Activated CD8-positive, alpha-beta memory T cell treated with anti-CD3 and anti-CD28 coated beads, Interleukin-2, amount 50 U/mL, for 1 hour (primary cell): ENCODE measurements around the gene CEACAM5.
"Not testable (repeated sequence)": the region's sequence is repeated elsewhere in the genome, so short reads cannot be mapped to it uniquely, and the experiment has no call there.

ENCODE experiments used
- DNase-seq: peaks from one replicate; pipeline ENCODE4 v3.0.0-alpha.2; 2020; ENCODE audit errors: extremely low read depth

CEACAM5 gene

GRCh38 chr19:41740415-41741243, 32.2 kb downstream of the CEACAM5 start:
- DNase-seq, result no peak

- DNase-seq, result no peak
Observed at GRCh38 chr19:41741244-41741554, 32.8 kb downstream of the CEACAM5 start.

DNA sequence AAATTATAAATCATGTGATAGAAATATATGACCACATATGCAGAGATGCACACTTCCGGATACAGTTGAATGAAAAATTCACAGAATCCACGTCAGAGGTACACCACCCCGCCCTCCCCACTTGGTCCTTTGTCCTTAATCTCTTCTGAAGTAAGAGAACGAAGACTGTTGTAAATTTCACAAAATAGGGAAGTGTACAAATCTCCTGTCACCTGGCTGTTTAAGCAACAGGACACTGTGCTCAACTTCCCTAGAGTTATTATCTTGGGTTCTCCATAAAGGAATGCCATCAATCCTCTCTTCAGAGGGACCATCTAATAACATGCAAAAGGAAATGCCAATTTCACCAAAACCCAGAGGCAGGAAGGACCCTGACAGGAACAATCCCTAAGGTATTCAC, 36.4 kb downstream of the CEACAM5 start:
- DNase-seq, result no peak

DNA sequence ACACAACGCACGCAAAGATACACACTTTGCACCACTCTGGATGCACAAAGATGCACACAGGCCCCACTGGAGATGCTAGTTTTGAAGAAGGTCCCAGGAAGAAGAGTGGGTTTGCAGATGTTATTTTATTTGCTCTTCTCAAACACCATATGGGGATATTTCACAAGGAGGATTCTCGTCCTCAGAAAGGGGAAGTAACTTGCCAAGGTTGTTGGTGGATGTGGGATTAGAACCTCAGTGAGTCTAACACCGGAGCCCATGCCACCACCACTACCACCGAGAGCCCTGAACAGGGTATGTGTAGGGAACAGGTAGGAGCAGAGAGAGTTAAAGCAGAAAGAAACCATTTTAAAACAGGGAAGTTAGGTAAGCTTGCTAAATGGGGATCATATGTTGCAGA, 37.3 kb downstream of the CEACAM5 start:
- no peak for DNase-seq

GRCh38 chr19:41746593-41747227, 38.3 kb downstream of the CEACAM5 start:
- peak; percentile 3 for DNase-seq

DNA sequence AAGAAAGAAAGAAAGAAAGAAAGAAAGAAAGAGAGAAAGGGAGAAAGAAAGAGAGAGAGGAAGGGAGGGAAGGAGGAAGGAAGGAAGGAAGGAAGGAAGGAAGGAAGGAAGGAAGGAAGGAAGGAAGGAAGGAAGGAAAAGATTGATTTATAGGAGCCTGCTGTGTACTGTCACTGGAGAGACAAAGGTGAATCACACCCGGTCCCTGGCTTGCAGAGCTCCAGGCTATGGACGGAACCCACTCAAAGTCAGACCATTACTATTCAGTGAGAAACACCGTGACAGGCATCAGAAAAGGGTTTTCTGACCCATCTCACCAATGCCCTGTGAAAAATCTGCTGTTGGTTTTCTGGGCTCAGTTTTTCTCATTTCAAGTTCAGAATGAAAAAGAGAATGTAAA, 39.6 kb downstream of the CEACAM5 start:
- DNase-seq, result no peak

GRCh38 chr19:41750248-41751134, 42.1 kb downstream of the CEACAM5 start:
- not testable (repeated sequence) for DNase-seq

GRCh38 chr19:41753159-41753558, 44.7 kb downstream of the CEACAM5 start:
- DNase-seq, result peak; percentile 45

DNA sequence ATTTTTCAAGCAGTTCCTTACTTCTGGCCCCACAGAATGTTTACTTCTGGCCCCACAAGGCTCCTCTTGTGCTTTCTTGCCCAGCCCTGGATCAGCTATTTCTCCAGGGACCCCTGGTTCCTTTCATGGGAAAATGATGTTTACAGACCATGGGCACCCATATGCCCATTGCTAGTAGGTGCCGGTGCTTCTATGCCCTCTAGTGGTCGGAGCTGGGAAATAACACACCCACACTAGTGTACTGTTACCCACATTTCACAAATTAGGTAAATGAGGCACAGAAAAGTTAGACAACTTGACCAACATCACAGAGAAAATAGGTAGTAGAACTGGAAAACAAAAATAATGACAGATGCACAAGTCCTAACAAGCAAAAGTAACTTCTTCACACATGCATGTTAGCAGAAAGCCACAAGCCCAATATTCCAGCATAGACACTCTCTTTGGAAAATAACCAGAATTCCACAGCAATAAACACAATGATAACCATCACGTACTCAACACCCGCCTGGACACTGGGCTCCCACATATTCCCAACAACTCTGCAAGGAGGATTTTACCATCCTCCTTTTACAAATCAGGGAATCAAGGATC, 45.6 kb downstream of the CEACAM5 start:
- peak; percentile 26 for DNase-seq

GRCh38 chr19:41755328-41755913, 47.0 kb downstream of the CEACAM5 start, which contains the start of gene CEACAM6:
Gene CEACAM6, plus strand, starts transcription at chr19:41755530. Its CDS starts 109 bp downstream, at chr19:41755639.
- DNase-seq, result no peak

- DNase-seq, result no peak
Observed at GRCh38 chr19:41758846-41759245, 50.4 kb downstream of the CEACAM5 start.

DNA sequence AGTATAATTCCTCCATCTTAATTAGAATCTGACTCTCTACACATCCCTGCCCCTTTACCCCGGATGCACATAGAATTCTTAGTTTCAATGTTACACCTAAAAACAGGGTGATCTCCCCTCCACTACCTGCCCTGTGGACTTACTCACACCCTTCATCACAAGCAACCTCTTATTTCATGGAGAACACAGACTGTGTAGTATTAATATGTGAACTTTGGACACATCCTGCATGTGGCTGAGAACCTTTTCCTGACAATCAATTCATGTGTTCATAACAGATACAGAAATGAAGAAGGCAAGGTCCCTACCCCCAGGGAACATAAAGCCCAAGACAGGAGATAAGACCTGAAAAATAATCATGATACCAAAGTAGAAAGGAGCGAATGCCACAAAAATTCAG, 58.7 kb downstream of the CEACAM5 start:
- no peak for DNase-seq

DNA sequence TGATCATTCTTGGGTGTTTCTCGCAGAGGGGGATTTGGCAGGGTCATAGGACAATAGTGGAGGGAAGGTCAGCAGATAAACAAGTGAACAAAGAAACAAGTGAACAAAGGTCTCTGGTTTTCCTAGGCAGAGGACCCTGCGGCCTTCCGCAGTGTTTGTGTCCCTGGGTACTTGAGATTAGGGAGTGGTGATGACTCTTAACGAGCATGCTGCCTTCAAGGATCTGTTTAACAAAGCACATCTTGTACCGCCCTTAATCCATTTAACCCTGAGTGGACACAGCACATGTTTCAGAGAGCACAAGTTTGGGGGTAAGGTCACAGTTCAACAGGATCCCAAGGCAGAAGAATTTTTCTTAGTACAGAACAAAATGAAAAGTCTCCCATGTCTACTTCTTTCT, 59.7 kb downstream of the CEACAM5 start:
- DNase-seq, result not testable (repeated sequence)

GRCh38 chr19:41769608-41770007, 61.2 kb downstream of the CEACAM5 start:
- no peak for DNase-seq

- no peak for DNase-seq
Observed at GRCh38 chr19:41771410-41771809, 63.0 kb downstream of the CEACAM5 start.

DNA sequence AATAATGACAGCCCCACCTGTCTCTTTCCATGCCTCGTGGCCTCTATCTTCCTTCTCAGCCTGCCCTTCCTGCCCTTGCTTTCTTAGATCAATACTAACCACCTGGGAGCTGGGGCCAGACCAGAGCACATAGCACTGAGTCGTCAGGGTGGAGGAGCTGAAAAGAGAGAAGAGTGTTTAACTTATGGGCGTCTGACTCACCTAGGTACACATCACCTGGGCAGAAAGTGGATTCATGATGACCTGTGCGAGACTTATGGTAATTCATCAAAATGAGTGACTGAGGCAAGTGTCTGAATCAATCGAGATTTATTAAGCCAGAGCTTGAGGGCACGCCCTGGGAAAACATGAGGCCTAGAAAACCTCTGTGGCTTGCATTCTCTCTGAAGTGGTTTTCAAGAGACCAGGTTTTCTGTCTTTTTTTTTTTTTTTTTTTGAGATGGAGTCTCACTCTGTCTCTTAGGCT, 66.1 kb downstream of the CEACAM5 start:
- no peak for DNase-seq

DNA sequence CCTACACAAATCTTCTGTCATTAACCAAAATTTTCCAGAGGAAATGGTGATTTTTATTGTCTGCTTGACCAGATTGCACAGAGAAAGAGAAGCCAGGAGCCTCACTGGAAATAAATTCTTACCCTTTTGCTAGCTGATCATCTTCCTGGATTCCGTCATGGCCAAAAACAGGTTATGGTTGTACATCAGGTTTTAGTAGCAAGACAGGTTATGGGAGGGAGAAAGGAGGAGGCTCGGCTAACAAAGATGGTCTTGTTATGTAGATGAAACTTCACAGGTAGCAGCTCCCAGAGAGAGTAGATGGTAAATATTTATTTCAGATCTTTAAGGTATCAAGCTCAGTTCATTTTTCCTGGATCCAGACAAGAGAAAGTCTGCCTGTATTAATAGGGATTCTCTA, 68.3 kb downstream of the CEACAM5 start:
- DNase-seq, result no peak
